Measurements from ENCODE around the gene ATP5F1D.

The ATP5F1D gene

DNA sequence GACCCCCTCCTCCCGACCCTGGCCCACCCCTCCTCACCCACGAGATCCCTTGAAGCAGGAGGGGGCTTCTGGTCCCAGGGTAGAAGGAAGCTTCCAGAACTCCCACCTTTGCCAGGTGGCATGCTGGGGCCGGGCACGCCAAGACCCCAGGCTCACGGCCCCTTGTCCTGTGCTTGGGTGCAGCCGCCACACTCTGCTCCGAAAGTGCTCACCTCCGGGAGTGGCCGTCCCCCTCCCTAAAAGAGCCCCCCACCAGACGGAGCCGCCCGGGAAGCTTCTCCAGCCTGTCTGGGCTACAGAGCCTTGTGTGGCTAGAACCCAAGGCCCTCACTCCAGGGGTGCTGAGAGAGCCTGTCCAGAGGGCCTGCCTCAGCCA is 42.4 kb downstream of the ATP5F1D start:
- no peak for DNase-seq

DNA sequence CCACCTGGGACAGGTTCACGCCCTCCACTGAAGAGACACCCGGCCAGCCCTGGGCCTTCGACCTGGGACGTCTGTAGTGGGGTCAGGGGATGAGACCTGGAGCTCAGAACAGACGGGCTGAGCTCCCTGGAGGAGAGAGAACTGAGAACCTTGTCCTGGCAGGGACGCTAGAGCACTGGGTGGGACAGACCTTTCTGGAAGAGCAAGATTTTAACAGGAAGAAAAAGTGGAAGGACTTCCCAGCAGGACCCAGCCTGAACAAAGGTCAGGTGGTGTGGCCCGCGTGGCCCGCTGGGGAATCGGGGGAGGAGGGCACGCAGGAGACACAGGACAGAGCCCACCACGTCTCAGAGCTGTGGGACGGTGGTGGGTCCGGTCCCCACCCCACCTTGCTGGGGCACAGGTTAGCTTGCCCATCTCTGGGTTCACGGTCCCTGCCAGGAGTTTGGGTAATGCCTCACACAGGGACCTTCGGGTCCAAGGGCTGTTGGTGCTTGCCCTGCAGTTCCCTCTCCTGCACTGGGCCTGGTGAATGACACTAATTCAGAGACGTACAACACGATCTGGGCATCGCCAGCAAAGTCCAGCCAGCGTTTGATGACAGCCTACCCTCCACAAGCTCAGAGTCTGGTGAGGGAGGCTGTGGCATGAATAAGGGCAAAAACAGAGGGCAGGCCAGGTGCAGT is 42.9 kb downstream of the ATP5F1D start:
- no peak for DNase-seq

DNA sequence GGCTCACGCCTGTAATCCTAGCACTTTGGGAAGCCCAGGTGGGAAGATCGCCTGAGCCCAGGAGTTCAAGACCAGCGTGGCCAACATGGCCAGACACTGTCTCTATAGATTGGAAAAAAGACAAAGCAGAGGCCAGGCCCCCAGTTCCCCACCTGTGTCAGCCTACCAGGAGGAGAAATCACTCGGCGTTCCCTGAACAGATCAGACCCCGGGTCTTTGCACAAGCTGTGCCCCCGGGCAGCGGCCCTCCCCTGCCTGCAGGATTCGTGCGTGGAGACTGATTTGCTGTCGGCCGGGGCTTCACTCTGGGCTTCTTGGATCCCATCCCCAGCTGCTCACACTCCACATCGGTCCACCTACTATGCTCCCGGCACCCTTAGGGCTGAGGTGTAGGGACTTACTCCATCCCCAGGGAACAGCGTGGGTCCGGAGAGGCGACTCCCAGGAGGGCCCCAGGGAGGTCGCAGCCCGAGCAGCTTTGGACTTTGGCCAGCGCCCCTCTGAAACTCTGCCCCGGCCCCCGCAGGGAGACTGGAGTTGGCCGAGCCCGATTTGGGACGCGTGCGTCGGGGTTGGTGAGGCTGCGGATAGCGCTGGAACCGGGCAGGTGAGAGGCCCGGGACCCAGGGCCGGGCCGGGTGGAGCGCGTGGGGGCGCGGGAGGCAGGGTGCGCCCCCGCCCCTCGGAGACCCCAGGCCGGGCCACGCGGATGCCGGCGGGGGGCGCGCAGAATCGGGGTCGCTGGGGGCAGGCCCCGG is 43.6 kb downstream of the ATP5F1D start:
- no peak for DNase-seq

DNA sequence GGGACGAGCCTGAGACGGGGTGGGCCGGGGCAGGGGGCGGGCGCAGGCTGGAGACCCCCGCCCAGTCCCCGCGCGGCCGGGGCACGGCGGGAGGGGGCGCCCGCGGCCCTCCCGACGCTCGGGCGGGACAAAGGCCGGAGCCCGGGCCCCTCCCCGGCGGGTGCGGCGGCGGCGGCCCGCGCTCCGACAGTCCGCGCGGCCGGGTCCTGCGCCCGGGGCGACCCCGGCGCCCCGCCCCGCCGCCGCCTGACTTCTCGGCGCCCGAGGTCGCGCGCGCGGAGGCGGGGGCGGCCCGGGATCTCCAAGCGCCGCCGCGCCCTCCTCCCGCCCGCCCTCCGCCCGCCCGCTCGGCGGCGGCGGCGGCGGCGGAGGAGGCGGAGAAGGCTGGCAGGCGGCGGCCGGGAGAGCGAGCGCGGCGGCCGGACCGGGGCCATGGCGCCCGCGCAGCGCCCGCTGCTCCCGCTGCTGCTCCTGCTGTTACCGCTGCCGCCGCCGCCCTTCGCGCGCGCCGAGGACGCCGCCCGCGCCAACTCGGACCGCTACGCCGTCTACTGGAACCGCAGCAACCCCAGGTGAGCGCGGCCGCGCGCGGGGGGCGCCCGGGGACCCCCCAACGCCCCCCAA is 44.3 kb downstream of the ATP5F1D start, which contains the start of gene EFNA2:
TSS of gene EFNA2 (plus strand) at position 137 of the 624 bp plus-strand sequence. CDS start at position 433, 296 bp downstream.
- DNase-seq, result no peak

DNA sequence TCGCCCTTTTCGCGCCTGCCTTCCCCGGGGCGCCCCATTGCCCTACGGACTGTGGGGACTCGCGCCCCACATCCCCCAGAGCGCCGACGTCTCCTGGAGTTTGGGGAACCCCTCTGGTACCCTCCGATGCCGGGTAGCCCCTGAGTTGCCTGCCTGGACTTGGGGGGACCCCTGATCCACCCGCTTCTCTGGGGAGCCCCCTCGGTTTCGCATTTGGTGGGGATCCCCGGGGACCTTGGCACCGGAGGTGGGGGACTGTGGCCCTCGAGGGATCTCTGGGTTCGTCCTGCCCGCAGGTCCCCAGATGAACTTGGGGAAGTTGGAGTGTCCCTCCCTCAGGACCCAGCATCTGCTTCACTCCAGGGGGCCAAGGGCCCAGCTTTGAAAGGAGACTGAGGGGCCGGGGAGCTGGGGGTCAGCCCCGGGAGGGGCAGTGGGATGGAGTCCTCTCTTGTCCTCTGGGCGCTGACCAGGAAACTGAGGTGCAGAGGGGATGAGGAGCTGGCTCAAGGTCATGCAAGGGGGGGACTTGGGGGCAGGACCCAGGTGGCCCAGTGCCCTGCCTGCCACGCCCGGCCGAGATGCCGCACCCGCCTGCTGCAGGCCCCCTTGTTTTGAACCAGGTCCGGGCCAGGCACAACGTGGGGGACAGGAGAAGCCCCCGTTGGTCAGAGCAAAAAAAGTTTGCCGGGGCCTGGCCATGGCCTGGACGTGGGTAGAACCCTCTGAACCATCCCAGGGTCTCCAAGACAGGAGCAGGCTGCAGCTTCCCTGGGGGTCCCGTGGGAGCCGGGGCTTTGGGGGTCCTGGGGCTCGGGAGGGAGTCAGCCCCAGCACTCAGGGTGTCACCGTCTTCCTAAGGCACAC is 45.2 kb downstream of the ATP5F1D start:
- no peak for DNase-seq

DNA sequence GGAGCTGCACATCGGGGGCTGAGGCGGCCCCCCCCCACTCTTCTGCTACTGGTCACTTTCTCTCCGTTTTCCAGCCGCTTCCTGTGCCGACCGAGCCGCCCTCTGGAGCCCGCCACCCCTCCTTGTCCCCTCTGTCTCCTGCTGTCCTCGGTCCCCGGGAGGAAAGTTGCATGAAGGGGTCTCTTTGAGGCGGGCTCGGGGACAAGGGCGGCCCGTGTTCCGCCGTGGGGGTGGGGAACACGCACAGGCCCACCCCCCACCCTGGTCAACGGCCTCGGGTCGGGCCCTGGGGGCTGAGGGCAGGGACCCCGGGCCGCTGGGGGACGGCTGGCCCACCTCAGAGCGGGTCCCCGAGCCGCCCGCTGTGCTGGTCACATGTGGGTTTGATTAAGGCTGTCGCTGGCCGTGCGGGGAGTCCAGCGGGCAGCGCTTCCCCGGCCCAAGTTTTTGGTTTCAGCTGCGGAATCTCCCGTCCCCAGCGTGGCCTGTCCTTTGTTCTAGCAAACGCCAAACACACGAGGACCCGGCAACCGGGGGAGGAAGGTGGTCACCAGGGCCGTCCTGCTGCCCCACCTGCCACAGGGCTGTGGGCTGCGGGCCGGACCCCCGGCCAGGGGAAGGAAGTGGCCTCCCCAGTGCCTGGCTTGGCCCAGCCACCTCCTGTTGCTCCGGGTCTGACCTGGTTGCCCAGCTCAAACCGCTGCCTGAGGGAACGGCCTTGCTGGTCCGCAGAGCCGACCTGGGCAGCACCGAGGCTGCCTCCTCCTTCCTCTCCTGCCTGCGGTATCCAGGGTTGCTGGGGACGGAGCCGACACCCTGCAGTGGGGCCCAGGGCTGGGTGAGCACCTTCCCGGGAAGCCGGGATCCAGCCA is 46.0 kb downstream of the ATP5F1D start:
- no peak for DNase-seq

DNA sequence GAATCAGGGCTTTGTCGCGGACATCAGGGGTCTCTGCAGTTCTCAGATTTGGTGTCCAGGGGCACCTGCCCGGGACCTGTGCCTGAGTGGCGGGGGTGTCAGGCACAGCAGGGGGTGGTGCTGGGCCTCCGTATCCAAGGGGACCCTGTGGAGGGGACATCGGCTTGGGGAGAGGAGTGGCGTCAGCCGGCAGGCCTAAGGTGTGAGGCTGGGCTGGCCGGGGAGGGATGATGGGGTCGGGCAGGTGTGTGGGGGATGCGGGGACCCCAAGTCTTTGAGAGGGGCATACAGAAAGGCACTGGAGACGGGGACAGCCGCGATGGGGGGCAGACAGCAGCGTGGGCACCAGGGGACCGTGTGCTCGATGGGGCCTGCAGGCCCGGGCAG is 46.7 kb downstream of the ATP5F1D start:
- DNase-seq, result no peak

DNA sequence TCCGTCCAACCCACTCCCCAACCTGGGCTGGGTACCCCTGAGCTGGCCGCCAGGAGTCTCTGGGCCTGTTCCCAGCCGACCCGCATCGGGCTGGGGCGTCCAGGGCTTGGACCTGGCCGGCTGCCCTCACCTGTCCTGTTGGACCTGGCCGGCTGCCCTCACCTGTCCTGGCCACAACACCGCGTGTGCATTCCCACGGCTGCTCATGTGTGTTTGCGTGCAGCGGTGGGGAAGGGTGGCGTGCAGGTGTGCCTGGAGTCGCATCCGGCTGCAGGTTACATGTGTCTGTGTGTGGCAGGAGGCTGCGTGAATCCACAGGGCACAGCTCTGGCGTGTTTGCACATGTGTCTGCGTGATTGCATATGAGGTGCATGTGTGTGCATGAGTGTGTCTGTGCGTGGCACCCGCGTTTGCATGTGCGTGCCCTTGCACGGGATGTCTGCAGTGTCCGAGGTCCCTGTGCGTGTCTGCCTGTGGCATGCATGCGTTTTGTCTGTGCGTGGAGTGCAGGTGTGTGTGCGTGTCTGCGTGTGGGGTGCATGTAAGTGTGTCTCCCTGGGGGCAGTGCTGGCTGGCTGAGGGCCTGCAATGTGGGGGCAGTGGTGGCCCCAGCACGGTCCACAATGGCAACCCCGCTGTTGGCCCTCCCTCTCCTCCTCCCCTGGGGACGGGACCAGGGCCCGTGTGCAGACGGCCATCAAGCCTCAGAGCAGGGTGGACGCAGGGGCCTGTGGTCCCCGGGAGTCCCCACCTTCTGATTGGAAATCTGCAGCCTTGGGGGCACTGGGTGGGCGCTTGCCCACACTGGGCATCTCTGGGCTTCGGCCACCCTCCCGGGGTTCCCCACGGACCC is 47.5 kb downstream of the ATP5F1D start:
- DNase-seq, result no peak

DNA sequence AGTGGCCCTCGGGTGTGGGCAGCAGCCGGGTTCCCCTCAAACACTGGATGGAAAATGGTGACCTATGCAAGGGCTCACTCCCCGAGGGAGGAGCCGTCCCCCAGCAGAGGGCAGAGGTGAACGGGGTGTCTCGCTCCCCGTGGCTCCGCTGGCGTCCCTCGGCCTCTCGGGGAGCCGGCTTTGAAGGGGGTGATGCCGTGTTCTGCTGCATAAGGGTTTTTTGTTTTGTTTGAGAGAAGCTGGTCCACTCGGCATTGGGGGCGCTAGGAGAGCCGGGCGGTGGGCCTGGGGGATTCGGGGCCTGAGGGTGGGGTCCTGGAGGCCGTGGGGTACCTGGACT is 48.1 kb downstream of the ATP5F1D start:
- no peak for DNase-seq

DNA sequence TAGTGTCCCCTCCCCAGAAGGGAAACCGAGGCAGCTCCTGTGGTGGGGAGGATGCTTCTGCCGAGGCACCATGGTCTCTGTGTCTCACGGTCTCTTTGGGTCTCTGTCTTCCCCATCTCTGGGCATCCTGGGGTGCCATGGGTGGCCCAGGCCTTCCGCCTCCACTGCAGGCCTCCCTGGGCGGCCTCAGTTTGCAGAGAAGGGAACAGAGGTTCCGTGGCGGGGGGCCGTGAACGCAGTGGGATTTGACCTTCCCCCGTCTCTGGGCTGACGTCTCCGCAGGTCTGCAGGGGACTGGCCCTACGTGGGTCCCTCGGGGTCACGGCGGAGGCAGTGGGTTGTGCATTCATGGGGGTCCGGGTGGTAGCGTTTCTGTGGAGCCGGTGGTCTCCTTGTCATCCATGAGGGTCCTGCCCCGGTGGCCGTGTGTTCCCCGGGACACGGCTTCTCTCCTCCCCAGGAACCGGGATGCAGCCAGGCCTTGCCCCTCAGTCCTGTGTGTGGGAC is 48.7 kb downstream of the ATP5F1D start:
- no peak for DNase-seq

DNA sequence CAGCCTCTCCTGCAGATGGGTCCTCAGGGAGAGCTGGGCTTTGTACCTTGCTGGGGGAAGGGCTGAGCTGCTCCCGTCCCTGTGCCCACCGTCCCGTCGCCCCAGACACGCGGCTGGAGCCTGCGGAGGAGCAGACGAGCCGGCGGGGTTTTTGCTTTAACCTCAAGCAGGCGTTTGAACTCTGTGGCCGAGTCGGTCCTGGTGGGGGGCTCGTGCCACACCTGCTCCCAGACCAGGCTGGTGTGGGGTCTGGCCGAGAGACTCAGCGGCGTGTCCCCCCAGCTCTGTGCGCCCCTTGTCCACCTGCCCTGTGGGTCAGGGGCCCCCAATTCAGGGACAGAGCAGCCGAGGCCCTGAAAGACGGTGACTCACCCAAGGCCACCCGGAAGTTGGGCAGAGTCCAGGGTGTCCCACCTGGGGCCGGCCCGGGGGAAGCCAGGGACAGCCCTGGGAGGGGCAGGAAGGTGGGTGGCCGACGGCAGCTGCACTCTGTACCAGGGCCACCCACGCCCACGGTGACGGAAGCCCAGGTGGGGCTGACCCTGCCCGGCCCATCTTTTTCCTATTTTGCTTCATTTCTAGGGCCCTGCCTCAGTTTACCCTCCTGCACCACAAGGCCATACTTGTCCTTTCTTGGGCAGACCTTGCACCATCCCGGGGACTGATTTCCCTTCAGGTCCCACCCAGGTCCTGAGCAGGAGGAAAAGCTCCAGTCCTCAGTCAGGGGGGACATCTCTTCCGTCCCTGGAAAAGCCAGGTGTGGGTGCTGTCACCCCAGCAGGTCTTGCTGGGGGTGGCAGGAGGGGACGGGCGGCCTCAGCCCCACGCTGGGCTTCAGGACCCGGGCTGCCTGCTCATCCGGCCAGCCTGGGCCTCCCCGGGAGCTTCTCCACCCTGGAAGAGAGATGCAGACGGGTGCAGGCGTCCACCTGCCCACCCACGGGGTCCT is 49.4 kb downstream of the ATP5F1D start:
- DNase-seq, result no peak

DNA sequence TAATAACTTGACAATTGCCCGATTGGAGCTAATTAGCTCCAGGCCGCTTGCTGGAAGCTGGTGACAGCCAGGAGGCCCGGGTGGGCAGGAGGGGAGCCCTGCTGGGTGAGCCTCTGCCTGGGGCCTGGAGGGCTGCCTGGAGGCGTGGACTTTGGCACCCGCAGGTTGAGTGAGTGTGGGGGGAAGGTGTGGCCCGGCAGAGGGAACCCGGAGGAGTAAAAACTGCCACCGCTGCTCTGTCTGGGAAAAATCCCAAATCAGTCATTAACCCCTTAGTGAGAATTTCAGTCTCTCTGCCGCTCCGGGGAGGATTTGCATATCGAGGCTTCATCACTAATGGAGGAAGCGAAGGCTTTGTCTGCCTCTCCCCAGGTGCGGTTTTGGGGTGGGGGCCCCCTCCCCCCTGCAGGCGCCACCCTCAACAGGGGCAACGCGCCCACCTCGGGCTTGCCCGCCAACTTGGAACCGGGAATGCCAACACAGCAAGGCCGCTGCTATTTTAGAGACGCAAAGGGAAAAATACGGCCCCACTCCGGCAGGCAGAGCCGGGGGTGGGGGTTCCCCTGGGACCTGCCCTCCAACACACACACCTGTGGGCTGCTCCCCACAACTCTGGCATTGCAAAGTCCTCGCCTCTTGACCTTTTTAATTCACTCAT is 50.3 kb downstream of the ATP5F1D start:
- DNase-seq, result no peak

DNA sequence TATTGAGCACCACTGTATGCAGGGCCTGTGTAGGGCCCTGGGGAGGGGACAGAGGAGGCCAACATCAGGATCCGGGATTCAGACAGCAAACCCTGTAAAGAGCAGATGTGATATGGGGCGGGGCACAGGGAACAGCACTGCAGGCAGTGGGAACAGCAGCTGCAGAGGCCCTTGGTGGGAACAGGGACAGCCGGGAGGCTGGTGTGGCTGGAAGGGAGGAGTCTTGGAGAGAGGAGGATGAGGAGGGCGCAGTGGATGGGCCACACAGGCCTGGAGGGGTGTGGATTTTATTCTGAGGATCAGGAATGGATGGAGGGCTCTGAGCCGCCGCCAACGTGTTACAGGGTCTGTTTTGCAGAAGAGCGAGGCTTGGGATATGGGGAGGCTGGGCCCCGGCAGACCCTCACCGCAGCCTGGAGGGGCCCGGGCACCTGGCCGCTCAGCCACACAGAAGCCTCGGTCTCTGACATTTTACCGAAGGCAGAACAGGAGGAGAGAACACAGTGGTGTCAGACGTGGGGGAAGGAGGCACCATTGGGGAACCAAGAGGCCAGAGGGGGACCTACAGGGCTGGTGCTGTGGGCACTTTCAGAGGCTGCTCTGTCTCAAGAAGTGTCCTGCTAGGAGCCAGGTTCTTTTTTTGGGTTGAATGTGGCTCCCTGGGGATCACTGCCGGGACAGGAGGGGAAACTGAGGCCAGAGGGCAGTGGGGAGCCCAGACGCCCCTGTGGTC is 51.0 kb downstream of the ATP5F1D start:
- DNase-seq, result no peak

DNA sequence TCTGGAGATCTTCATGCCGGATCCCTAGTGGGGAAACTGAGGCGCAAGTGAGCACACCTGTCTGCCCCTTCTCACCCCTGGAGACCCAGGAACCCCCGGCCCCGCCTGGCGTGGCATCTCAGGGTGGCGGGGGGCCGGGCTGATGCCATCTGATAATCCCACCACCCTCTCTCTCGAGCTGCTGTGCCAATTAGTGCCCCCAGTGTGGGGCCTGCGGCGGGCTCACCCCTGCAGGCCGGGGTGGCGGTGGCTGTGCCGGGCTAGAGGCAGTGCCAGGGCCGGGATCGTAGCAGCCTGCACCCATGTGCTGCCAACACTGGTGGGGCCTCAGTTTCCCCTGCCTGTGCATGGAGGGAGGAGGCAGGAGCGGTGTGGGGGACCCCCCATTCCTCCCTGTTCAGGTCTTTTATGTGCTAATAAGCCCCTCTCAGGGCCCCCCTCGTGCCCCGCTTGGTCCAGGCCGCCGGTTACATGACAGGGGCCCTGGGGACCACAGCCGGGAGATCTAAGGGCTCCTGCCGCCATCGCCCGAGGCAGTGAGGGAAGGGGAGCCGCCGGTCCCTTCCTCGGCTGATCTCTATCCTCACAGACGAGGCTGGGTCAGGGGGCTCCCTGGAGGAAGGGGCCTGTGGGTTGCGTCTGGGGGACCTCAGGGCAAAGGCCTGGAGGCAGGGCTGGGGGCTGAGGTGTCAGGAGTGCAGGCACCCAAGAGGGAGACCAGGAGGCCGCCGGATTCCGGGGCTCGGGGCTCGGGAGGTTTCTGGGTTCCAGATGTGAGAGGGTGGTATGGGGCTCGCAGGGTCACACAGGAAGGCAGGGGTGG is 52.4 kb downstream of the ATP5F1D start:
- no peak for DNase-seq

All from activated CD8-positive, alpha-beta memory T cell treated with anti-CD3 and anti-CD28 coated beads for 24 hours (primary cell).